HG03175 (cell line): ENCODE results near the gene PRTFDC1.
A peak's percentile ranks its signal among the peaks of the same experiment; 100 is the strongest.

Experiments used
- ATAC-seq: cut with Tn5 transposase; IDR thresholded peaks from one replicate; pipeline ENCODE4 v1.9.1; 2021; ENCODE audit warnings: mild to moderate bottlenecking, moderate library complexity; ENCODE audit not compliant: unreplicated experiment

PRTFDC1 gene

DNA sequence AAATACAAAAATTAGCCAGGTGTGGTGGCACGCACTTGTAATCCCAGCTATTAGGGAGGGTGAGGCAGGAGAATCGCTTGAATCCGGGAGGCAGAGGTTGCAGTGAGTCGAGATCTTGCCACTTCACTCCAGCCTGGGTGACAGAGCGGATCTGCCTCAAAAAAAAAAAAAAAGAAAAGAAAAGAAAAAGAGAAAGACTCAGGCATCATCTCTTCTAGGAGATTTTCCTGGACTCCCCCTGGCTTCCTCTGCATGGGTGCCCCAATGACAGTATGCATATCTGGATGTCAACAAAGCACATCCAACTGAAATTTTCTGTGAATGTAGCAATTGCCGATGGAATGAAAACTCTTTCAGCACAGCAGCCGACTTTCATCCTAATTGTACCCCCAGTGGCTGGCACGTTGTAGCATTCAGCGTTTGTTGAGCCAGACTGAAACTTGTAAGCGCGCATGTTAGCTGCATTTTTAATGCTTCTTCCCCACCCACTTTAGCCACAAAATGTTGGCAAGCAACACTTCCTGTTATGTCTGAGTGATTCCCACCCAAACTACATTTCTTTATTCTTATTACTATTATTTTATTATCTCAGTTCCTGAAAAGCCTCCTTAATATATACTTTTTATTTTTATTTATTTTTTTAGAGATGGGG, 70.2 kb downstream of the PRTFDC1 start:
- ATAC-seq: peak; percentile 75

GRCh38 chr10:24879861-24880260, 72.5 kb downstream of the PRTFDC1 start:
- ATAC-seq: no peak

DNA sequence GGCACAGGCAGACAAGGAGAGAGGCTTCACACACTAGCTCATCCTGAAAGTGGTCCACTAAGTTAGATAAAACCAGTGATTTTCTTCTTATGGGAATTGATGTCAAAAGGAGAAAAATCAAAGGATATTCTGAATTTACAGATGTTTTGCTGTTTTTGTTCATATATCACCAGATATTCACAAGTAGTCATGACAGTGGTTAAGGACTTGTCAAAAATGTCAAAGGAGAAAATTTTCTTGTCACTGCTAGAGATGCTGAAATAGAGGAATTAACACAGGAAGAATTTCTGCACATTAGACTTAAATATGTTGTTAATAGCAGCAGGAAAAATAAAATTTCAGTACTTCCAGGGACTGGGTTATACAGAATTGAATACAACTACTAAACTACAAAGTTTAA, 78.3 kb downstream of the PRTFDC1 start:
- no peak for ATAC-seq

GRCh38 chr10:24873281-24873683, 79.1 kb downstream of the PRTFDC1 start:
- ATAC-seq: no peak

DNA sequence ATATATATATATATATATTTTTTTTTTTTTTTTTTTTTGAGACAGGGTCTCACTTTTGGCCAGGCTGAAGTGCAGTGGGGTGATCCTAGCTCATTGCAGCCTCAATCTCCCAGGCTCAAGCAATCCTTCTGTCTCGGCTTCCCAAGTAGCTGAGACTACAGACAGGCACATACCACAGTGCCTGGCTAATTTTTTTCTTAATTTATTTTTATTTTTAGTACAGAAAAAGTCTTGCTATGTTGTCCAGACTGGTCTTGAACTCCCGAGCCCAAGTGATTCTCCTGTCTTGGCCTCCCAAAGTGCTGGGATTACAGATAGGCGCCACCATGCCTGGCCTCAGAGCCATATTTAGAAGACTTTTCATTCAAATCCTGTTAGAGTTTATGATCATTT, 79.6 kb downstream of the PRTFDC1 start:
- no peak for ATAC-seq

DNA sequence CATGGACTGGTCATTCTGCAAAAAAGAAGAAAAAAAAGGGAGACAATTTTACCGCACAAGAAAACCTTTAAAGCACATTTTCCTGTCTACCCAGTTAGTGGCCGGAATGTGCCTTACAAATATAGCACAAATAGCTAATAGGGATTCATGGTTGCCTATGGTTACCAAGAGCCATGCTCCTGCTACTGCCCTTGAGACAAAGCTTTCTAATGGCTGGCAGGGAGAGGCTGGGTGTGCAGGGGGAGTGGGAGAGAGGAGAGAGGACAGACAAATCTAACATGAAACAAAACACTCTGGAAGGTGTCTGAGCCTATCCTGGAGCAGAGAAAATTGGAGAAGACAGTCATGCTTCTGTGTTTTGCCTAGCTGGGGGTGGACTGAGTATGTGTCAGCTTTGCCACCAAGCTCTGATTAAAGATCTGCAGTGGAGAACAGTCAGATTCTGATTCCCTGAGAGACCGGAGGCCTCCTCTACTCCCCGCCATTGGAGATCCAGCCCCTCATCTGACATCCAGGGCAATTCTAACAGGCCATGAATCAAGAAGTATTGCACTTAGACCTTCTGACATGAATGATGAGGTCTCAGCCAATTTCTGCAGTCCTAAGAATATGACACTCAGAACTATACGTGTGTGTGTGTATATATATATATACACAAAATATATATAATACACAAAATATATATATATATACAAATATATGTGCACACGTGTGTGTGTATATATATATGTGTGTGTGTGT, 80.2 kb downstream of the PRTFDC1 start:
- no peak for ATAC-seq

DNA sequence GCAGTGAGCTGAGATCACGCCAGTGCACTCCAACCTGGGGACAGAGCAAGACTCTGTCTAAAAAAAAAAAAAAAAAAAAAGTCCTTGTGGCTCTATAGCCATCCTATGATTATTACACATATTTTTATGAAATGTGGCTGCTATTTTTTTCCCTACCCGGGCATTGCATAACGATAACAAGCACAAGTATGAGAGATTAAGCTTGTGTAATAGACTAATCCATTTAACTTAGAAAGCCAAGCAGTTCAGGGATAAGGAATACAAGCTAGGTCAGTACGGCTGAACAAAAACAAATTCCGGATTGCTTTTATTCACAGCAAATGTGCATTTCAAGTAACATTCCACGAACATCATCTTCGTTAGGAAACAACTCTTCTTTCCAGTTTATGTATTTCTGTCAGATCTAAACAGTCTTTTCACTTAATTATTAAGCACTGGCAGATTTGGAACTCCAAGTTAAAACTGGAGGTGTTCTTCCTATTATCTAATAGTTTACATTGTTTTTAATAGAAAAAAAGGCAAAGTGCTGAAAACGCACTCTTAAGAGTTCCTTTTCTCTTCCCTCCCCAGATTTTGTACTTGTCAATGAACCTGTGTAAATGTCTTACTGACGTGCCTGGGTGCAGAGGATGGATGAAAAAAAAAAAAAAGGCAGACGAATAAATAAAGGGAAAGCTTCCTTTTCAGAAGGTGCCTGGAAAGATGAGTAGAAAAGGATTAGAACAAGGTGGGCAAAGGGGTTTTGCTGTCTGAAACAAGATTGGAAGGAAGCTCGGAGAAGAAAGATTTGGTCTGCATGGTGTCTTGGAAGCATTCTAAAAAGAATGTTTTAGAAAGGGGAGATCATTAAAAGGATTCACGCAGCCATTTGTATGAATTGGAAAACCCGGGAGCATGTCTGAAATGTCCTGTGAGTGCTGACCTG, 81.1 kb downstream of the PRTFDC1 start:
- ATAC-seq: no peak

GRCh38 chr10:24869354-24870015, 82.9 kb downstream of the PRTFDC1 start:
- ATAC-seq: no peak

DNA sequence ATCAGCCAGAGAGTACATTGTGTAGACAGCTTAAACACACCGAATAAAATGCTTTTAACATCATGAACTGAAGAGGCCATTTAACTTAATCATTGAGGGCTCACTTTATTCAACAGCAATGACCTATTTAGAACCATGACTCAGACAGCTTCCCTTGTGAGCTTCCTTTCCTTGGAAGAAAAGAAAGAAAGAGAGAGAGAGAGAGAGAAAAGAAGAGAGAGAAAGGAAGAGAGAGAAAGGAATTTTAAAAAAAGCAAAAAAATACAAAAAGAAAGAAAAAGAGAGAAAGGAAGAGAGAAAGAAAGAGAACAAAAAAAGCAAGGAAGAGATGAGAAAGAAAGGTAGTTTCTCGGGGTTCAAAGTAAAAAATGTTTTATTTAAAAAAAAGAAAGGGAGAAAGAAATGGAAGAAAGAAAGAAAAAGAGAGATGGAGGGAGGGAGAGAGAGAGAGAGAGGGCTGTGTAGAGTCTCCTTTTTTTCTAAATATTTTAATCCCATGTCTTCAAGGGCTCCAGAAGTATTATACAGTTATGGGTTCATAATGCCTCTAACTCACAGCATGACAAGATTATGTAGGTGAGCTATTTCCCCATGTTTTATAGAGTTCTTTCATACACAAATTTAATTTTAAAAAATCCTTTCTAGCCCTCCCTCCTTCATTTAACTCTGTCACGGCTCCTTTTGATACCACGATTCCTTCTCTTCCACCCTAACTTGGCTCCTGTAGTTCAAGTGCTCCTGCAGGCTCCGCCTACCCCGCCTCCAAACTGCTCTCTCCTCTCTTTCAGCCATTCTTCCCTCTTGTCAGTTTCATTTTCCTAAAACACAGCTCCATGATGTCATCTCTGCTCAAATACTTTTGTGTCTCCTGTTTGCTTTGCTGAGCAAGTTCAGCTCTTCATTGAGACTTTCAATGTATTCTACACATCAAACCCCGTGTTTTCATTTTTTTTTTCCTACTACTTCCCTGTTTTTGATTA, 85.5 kb downstream of the PRTFDC1 start:
- ATAC-seq: no peak

DNA sequence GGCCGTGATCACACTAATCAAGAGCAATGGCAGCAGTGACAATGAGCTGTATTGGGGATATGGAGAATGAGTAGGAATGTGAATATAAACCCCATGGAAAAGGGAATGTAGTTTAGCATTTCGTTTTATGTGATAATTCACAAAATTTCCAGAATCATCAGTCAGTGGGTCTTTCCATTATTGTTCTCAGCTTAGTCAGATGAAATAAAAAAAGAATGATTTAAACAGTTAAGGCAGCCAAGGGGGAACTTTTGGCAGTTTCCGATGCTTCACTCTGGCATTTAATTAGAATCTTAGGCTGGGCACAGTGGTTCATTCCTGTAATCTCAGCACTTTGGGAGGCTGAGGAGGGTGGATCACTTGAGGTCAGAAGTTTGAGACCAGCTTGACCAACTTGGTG, 86.6 kb downstream of the PRTFDC1 start:
- ATAC-seq: no peak

GRCh38 chr10:24862589-24862988, 89.8 kb downstream of the PRTFDC1 start:
- no peak for ATAC-seq

DNA sequence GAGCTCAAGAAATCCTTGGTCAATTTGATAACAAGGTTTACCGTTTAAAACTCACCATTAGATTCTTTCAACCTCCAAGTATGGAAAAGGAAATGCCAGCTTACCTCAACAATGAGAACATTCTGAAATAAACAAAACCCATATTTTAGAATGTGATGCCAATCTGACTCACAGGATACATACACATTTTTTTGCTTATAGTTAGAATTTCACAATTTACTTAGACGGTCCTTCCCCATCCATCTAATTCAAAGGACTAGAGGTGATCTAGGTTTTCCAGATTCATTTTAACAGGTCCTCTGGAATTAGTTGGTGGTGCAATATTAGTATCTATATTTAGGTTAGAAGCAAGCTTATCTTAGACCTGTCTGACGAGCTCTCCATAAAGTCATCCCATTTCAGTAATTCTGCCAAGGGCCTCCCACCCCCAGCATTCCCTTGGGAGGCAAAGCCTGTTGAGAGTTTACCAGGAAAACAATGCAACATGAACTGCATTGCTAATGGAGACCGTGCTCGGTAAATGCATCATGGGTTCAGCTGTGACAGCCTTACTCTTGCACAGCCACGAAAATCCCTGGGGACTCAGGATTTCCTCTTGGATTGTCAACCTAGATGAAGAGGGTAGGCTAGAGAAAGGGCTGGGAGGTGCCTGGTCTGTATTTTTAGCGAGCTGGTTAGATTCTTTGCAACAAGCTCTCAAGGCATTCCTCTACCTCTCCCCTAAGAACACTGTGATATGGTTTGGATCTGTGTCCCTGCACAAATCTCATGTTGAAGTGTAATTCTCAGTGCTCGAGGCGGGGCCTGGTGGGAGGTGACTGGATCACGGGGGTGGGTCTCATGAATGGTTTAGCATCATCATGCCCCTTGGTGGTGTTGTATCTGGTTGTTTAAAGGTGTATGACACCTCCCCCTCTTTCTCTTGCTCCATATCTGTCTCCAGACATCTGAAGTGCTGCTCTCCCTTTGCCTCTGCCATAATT, 93.8 kb downstream of the PRTFDC1 start:
- ATAC-seq: no peak

DNA sequence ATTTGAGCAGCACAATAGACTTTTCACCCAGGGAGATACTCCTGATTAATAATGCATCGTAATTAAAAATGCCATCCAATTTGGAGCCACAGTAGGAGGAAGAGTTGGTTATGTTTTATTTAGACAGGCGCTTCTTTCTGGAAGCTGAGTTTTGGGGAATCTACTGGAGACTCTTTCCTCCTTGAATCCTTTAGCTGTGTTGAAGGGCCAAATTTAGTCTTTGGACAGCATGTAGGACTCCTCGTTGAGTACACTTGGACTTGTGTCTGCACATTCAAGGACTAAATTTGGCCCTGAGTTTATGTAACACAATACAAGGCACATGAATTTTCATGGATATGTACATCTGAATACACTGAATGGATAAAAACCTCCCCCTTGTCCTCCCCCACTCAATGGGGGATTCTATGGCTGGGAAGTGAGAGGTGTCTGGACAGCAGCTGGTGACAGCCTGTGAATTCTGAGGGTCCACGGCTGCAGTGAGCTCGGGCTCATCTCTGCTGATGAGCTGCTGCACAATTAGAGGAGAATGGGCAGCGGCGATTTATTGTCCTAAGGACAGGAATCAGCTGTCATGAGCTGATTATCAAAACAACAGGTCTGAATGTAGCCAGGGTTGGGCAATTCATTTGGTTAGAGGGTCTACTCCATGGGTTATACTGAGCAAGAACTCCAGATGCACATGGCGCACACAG, 95.2 kb downstream of the PRTFDC1 start:
- ATAC-seq: no peak

- ATAC-seq: no peak
Measured at GRCh38 chr10:24854256-24854655, 98.2 kb downstream of the PRTFDC1 start.

GRCh38 chr10:24853661-24854060, 98.7 kb downstream of the PRTFDC1 start:
- no peak for ATAC-seq

DNA sequence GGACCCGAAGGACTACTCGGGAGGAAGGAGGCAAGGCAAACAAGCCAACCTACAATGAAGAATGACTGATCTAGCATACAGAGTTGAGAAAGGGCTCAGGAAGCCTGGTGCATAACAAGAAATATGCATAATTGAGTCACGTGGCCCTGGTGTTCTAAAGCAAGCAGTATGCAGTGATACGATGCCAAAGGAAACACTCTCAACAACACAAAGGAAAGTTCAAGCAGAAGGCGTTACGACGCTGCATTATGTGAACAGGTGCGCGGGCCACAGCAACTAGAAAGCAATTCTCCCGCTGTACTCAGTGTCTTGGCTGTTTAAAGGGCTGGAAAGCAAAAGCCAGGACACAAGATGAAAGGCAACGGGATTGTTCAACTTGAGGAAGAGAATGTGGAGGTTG, 100.8 kb downstream of the PRTFDC1 start:
- no peak for ATAC-seq

DNA sequence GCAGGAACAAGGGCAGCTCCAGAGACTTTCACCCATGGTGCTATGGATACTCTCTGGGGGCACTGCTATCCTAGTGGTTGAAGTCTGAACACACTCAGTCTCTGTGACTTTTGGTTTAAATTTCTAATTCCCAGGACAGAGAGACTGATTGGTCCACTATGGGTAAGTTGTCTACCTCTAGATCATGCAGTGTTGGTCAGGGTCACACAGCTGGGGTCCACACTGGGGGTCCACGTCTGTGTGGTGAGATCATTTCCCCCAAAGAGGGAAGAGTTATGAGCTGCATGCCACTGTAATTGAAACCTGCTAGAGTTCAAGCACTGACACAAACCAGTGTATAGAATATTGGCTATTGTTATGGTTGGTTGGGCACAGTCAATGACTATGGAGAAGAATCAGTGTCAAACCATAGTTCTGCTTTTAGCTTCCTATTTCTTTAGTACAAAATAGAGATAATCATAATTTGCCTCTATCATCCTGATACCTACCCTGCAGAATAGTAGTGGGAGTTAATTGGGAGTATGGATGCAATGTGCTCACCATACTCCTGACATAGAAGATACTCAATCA, 101.6 kb downstream of the PRTFDC1 start:
- ATAC-seq: no peak
